Right lobe of liver (tissue), 6 donors: Measurements from ENCODE around the gene B2M. TPM values are rescaled to one million over a fixed set of nuclear protein-coding genes. Genes with fewer than 3 reads are reported as not detected.
A peak's percentile ranks its signal among the peaks of the same experiment; 100 is the strongest.
"Not testable (repeated sequence)": the region's sequence is repeated elsewhere in the genome, so short reads cannot be mapped to it uniquely, and the experiment has no call there.

Source experiments
- ATAC-seq, 4 donors: fragments of 200-7000 bp; cut with Tn5 transposase; one replicate each; pipeline ENCODE4 v1.9.1; 2020; ENCODE audit warnings: mild to moderate bottlenecking in 4 of 4, moderate library complexity in 4 of 4
- DNase-seq, 3 donors: peaks; one replicate each; pipeline ENCODE4 v3.0.0-alpha.2; 2020
- H3K27ac ChIP-seq, 3 donors: fragments of 200-600 bp; one replicate each; pipeline ENCODE4 v1.8.0; 2022
- H3K27me3 ChIP-seq, 2 donors: fragments of 200-600 bp; one replicate each; pipeline ENCODE4 v1.8.0; 2022
- H3K36me3 ChIP-seq, 4 donors: fragments of 200-600 bp; sonication (generic) in 1 of 4; one replicate each; pipeline versions ENCODE4 v1.5.1 to v1.8.0; 2017 to 2022; ENCODE audit warnings: control low read depth in 1 of 4
- H3K4me1 ChIP-seq, 4 donors: fragments of 200-600 bp; sonication (generic) in 1 of 4; one replicate each; pipeline versions ENCODE4 v1.5.1 to v1.8.0; 2017 to 2022; ENCODE audit warnings: control low read depth in 1 of 4
- H3K4me3 ChIP-seq, 3 donors: fragments of 200-600 bp; one replicate each; pipeline ENCODE4 v1.8.0; 2022
- H3K9me3 ChIP-seq, 4 donors: fragments of 200-600 bp; sonication (generic) in 1 of 4; one replicate each; pipeline versions ENCODE4 v1.5.1 to v1.8.0; 2017 to 2022; ENCODE audit warnings: control low read depth in 1 of 4
- CTCF ChIP-seq, 4 donors: fragments of 200-600 bp in 3 of 4; fragments of 450-650 bp in 1 of 4; IDR thresholded peaks; one replicate each; pipeline versions ENCODE4 v1.5.1 to v1.8.0; 2016 to 2022; ENCODE audit warnings: antibody characterized with exemption in 4 of 4, mild to moderate bottlenecking in 2 of 4
- POLR2A ChIP-seq: fragments of 450-650 bp; IDR thresholded peaks from one replicate; pipeline ENCODE4 v1.6.1; 2017; ENCODE audit warnings: antibody characterized with exemption, mild to moderate bottlenecking
- WGBS: methylation state at CpG from one replicate; pipeline ENCODE4 v1.1.6; 2018; ENCODE audit warnings: low coverage, low lambda C conversion rate; ENCODE audit not compliant: insufficient coverage; ENCODE audit errors: missing lambda C conversion rate; 5-methylcytosine and 5-hydroxymethylcytosine counted together
- intact Hi-C, 2 donors: fragments of 100-400 bp; cut with DNase I; formaldehyde crosslinking; loops; one replicate each; pipeline versions ENCODE4 v1.11.2 to v1.14.1; 2022
- total RNA-seq, 6 experiments: library from RNA; depleted of rRNA in 2 of 6; stranded (reverse); fragments of >200 nt in 2 of 6; fragmentation: NEBNext Ultra II Directional in 3 of 6; extraction: Animal tissue kit (Norgen Biotek cat#: 25700) in 3 of 6; gene quantifications; one replicate each; pipeline versions ENCODE4 v1.1.0 to v1.2.4, GENCODE V29; 2016 to 2023
- donor health status: DM: no; HTN: yes; CAD: no.
- donor health status: DM: no; HTN: no; CAD: no.
- donor health status: DM: no; HTN: no; CAD: no.
- donor health status: DM: no; HTN: yes; CAD: no.
- donor health status: DM: no; HTN: yes; CAD: no.

B2M gene
- total RNA-seq, 6 experiments from 2014 or later, result 894 to 5,671 (median 2,154) TPM

GRCh38 chr15:44727485-44728231 lies 16.3 kb downstream of the B2M start:
- H3K4me1 ChIP-seq, result peaks cover 0 to 15% (median 6%) of the 10 kb centered on the region in 4 donors
- H3K27ac ChIP-seq, result peak overlapping the region; percentile 75 to 98 (median 97)
- WGBS, result 89% methylated on average over 6 of the region's 6 CpGs
- H3K36me3 ChIP-seq, result no peaks in the 10 kb centered on the region
- no peak overlapping the region for H3K4me3 ChIP-seq
- intact Hi-C loops, result no loop called here
- DNase-seq (no peak), ATAC-seq (no peak)
- no peaks in the 10 kb centered on the region for H3K9me3 ChIP-seq
- TF ChIP-seq CTCF (IDR thresholded peaks at IDR 0.05), result no peak
- no peak for TF ChIP-seq POLR2A
- H3K27me3 ChIP-seq, result no peaks in the 10 kb centered on the region

- H3K4me3 ChIP-seq, result peak overlapping the region in 2 of 3 donors; percentile 62 to 81
- H3K36me3 ChIP-seq, DNase-seq, H3K9me3 ChIP-seq, ATAC-seq, H3K27me3 ChIP-seq, intact Hi-C loops: not testable (repeated sequence)
- WGBS, result 46% methylated on average over 3 of the region's 5 CpGs
- H3K4me1 ChIP-seq, result peaks cover 0 to 15% (median 6%) of the 10 kb centered on the region in 4 donors
- H3K27ac ChIP-seq, result peak overlapping the region; percentile 75 to 98 (median 97)
Measured at GRCh38 chr15:44728232-44728575, 16.9 kb downstream of the B2M start.

- ATAC-seq (peak; percentile 86 to 97 (median 94)), DNase-seq (peak; percentile 95 to 97 (median 97))
- Histone ChIP-seq H3K9me3 (no peaks in the 10 kb centered on the region), H3K36me3 (no peaks in the 10 kb centered on the region), H3K4me1 (peaks cover 0 to 15% (median 6%) of the 10 kb centered on the region in 4 donors), H3K27ac (peak overlapping the region; percentile 97 to 99 (median 98)), H3K4me3 (peak overlapping the region; percentile 62 to 81 (median 72)), H3K27me3 (no peaks in the 10 kb centered on the region)
- TF ChIP-seq POLR2A (peak; percentile 95), CTCF (IDR thresholded peaks at IDR 0.05) (no peak)
- intact Hi-C loops, result no loop called here
- under 1% methylated on average over 27 of the region's 36 CpGs for WGBS
Measured at GRCh38 chr15:44728576-44729407, 17.5 kb downstream of the B2M start.

- ATAC-seq (peak; percentile 19 to 31 (median 28)), DNase-seq (peak in 2 of 3 donors; percentile 46 to 60)
- 1% methylated on average over 18 of the region's 21 CpGs for WGBS
- Histone ChIP-seq H3K27me3 (no peaks in the 10 kb centered on the region), H3K36me3 (no peaks in the 10 kb centered on the region), H3K9me3 (no peaks in the 10 kb centered on the region), H3K27ac (peak overlapping the region; percentile 97 to 99 (median 98)), H3K4me3 (peak overlapping the region; percentile 62 to 81 (median 72)), H3K4me1 (peaks cover 0 to 15% (median 6%) of the 10 kb centered on the region in 4 donors)
- TF ChIP-seq POLR2A, result no peak
- TF ChIP-seq CTCF (IDR thresholded peaks at IDR 0.05), result no peak
- intact Hi-C loops, result loop anchor here (10.0 kb wide), 1 partner anchor 65 kb away; the partner anchor contains the start of gene SPG11 (in 2 of the 2)
Measured at GRCh38 chr15:44729408-44730127, 18.3 kb downstream of the B2M start.
